NCI-H69 (cell line): ENCODE results near the gene DDX1.

Experiments used
- DNase-seq: peaks from one replicate; lab custom pipeline; 2025; lab: John Stamatoyannopoulos, UW

The DDX1 gene

GRCh38 chr2:15664273-15665066 is 72.8 kb downstream of the DDX1 start:
- DNase-seq = no peak

GRCh38 chr2:15665067-15665942 is 73.6 kb downstream of the DDX1 start:
- DNase-seq = no peak

- no peak for DNase-seq
Measured at GRCh38 chr2:15665943-15666460, 74.3 kb downstream of the DDX1 start.

GRCh38 chr2:15666861-15667808 is 75.5 kb downstream of the DDX1 start:
- no peak for DNase-seq

- DNase-seq = no peak
Measured at GRCh38 chr2:15667809-15668556, 76.3 kb downstream of the DDX1 start.

GRCh38 chr2:15668611-15669305 is 77.1 kb downstream of the DDX1 start:
- no peak for DNase-seq

- DNase-seq = no peak
Measured at GRCh38 chr2:15669375-15669910, 77.8 kb downstream of the DDX1 start.

- DNase-seq = no peak
Measured at GRCh38 chr2:15670469-15670868, 78.8 kb downstream of the DDX1 start.

- DNase-seq = no peak
Measured at GRCh38 chr2:15670981-15671380, 79.3 kb downstream of the DDX1 start.

GRCh38 chr2:15671409-15671808 is 79.7 kb downstream of the DDX1 start:
- no peak for DNase-seq

GRCh38 chr2:15671842-15672815 is 80.5 kb downstream of the DDX1 start:
- no peak for DNase-seq

- no peak for DNase-seq
Measured at GRCh38 chr2:15672961-15673918, 81.6 kb downstream of the DDX1 start.

GRCh38 chr2:15673919-15674636 is 82.4 kb downstream of the DDX1 start:
- no peak for DNase-seq

GRCh38 chr2:15674637-15675455 is 83.2 kb downstream of the DDX1 start:
- no peak for DNase-seq

GRCh38 chr2:15675456-15676195 is 84.0 kb downstream of the DDX1 start:
- DNase-seq = no peak
